K562 (cell line): ENCODE measurements around the gene SETD1B. TPM values are rescaled to one million over a fixed set of nuclear protein-coding genes. Genes with fewer than 3 reads are reported as not detected.

ENCODE experiments used
- ATAC-seq: fragments of 200-7000 bp; cut with Tn5 transposase; 3 replicates; pipeline ENCODE4 v1.9.1; 2020; ENCODE audit warnings: moderate library complexity
- BruUV-seq: library from RNA; stranded (reverse); fragments of 400-500 nt; replicated peaks from 2 replicates; lab custom pipeline; 2021; lab: Mats Ljungman, UMichigan
- CTCF ChIA-PET: fragments of 300-600 bp; formaldehyde crosslinking; extraction: SDS; loops from one replicate; lab custom pipeline; 2021; ENCODE audit warnings: low intra/inter-chr PET ratio; lab: Yijun Ruan, JAX
- POLR2A ChIA-PET: fragments of 300-600, 350-650 bp; sonication (Branson Sonifier 250); formaldehyde crosslinking; extraction: SDS; loops from one replicate; lab custom pipeline; 2021; ENCODE audit warnings: antibody characterized with exemption, inconsistent platforms; lab: Yijun Ruan, JAX
- DNase-seq, 4 experiments: peaks; one replicate each; pipeline versions ENCODE4 v3.0.0 to v3.0.0-alpha.2; 2011 to 2018; ENCODE audit warnings: low spot score in 3 of 4, mixed read lengths in 3 of 4; ENCODE audit errors: extremely low read depth in 1 of 4
- FAIRE-seq: peaks from 2 replicates; lab custom pipeline; 2011; peaks lifted over from hg19 to GRCh38; lab: Jason Lieb, UNC
- H2AFZ ChIP-seq: 2 replicates; pipeline ENCODE4 v1.6.0; 2011; ENCODE audit warnings: low read depth, low read length, control low read depth, inconsistent platforms
- H3K27ac ChIP-seq: fragments of 200-600 bp; 3 replicates; pipeline ENCODE4 v1.8.0; 2011; ENCODE audit warnings: low read depth, mild to moderate bottlenecking, control low read depth, inconsistent platforms, low read length, moderate library complexity, mixed read lengths; ENCODE audit errors: extremely low read depth
- H3K27me3 ChIP-seq, 2 experiments: fragments of 300-600 bp in 1 of 2; 2 replicates in 1 of 2; 3 replicates in 1 of 2; pipeline versions ENCODE4 v1.6.0 to v1.8.0; 2011; ENCODE audit warnings: inconsistent platforms in 2 of 2, low read length in 2 of 2, mild to moderate bottlenecking in 1 of 2, mixed read lengths in 1 of 2, moderate library complexity in 1 of 2; ENCODE audit not compliant: control insufficient read depth in 2 of 2, insufficient read depth in 2 of 2
- H3K36me3 ChIP-seq: fragments of 300-600 bp; 3 replicates; pipeline ENCODE4 v1.8.0; 2011; ENCODE audit warnings: mild to moderate bottlenecking, low read length, inconsistent platforms; ENCODE audit not compliant: control insufficient read depth, insufficient read depth
- H3K4me1 ChIP-seq, 2 experiments: fragments of 200-600 bp in 1 of 2; replicated peaks in 1 of 2; 2 replicates in 1 of 2; 3 replicates in 1 of 2; pipeline versions ENCODE4 v1.5.1 to v1.8.0; 2011; ENCODE audit warnings: inconsistent platforms in 2 of 2, low read length in 2 of 2, mild to moderate bottlenecking in 1 of 2, mixed read lengths in 1 of 2, moderate library complexity in 1 of 2; ENCODE audit not compliant: control insufficient read depth in 2 of 2, insufficient read depth in 2 of 2
- H3K4me2 ChIP-seq: 2 replicates; pipeline ENCODE4 v1.6.1; 2011; ENCODE audit warnings: low read length, control low read depth, inconsistent platforms, mixed read lengths; ENCODE audit not compliant: insufficient read depth
- H3K4me3 ChIP-seq: fragments of 200-600 bp; sonication (generic), shearing (Covaris generic); 2 replicates; pipeline ENCODE4 v1.5.1; 2016; ENCODE audit warnings: control low read depth, inconsistent platforms
- H3K79me2 ChIP-seq: fragments of 200-600 bp; 3 replicates; pipeline ENCODE4 v1.8.0; 2011; ENCODE audit warnings: low read length, inconsistent platforms; ENCODE audit not compliant: control insufficient read depth, insufficient read depth
- H3K9ac ChIP-seq, 2 experiments: 2 replicates each; pipeline versions ENCODE4 v1.6.0 to v1.6.1; 2011; ENCODE audit warnings: low read depth in 2 of 2, low read length in 2 of 2, control low read depth in 1 of 2, inconsistent platforms in 1 of 2, mild to moderate bottlenecking in 1 of 2, mixed read lengths in 1 of 2; ENCODE audit not compliant: insufficient read depth in 1 of 2
- H3K9me1 ChIP-seq: one replicate; pipeline ENCODE4 v1.6.0; 2011; ENCODE audit warnings: inconsistent platforms, mild to moderate bottlenecking, low read length, moderate library complexity; ENCODE audit not compliant: control insufficient read depth, insufficient read depth
- H3K9me3 ChIP-seq: replicated peaks from 2 replicates; pipeline ENCODE4 v1.5.1; 2011; ENCODE audit warnings: low read depth, low read length, inconsistent platforms; ENCODE audit not compliant: control insufficient read depth, insufficient read depth
- H4K20me1 ChIP-seq: replicated peaks from 2 replicates; pipeline ENCODE4 v1.6.1; 2011; ENCODE audit warnings: low read length, inconsistent platforms, mixed read lengths; ENCODE audit not compliant: control insufficient read depth, insufficient read depth
- CTCF ChIP-seq, 3 experiments: IDR thresholded peaks in 2 of 3; conservative IDR thresholded peaks in 1 of 3; 2 replicates each; pipeline ENCODE4 v1.5.1; 2011 to 2012; ENCODE audit warnings: low read length in 3 of 3, mild to moderate bottlenecking in 3 of 3, control low read depth in 2 of 3, improper control_type of control experiment in 1 of 3, inconsistent platforms in 1 of 3, low read depth in 1 of 3, mixed read lengths in 1 of 3, moderate library complexity in 1 of 3; ENCODE audit not compliant: insufficient read depth in 2 of 3
- FOXP4 ChIP-seq: sonication (generic); formaldehyde crosslinking; IDR thresholded peaks from 2 replicates; pipeline ENCODE4 v1.8.0; 2022; ENCODE audit warnings: mild to moderate bottlenecking, missing genetic modification reagents, borderline replicate concordance
- POLR2G ChIP-seq: fragments of 200-400 bp; formaldehyde crosslinking; IDR thresholded peaks from 2 replicates; pipeline ENCODE4 v1.6.1; 2017; ENCODE audit warnings: low read depth, mild to moderate bottlenecking, antibody characterized with exemption, low read length, moderate library complexity
- RBBP5 ChIP-seq: fragments of 200-600 bp; sonication (generic); IDR thresholded peaks from 2 replicates; pipeline ENCODE4 v1.6.1; 2012; ENCODE audit warnings: borderline replicate concordance, mild to moderate bottlenecking, low read length, control low read depth, inconsistent platforms; ENCODE audit not compliant: insufficient read depth, poor library complexity, severe bottlenecking
- SMAD2 ChIP-seq: fragments of 150-350 bp; IDR thresholded peaks from 2 replicates; pipeline ENCODE4 v1.6.1; 2014; ENCODE audit warnings: low read depth, mild to moderate bottlenecking, low read length
- ZNF644 ChIP-seq: fragments of 200-800 bp; sonication (Bioruptor generic); IDR thresholded peaks from 2 replicates; pipeline ENCODE4 v1.6.1; 2016; ENCODE audit warnings: low read depth, missing genetic modification characterization, missing compliant biosample characterization
- ZNF766 ChIP-seq: fragments of 200-800 bp; sonication (Bioruptor generic); conservative IDR thresholded peaks from 2 replicates; pipeline ENCODE4 v1.6.1; 2016; ENCODE audit warnings: missing genetic modification characterization, missing compliant biosample characterization
- WGBS: fragments of 100-300 bp; shearing (Covaris generic); methylation state at CpG from one replicate; pipeline ENCODE4 v1.1.6; 2016; ENCODE audit warnings: low coverage, mixed read lengths; ENCODE audit not compliant: insufficient coverage; ENCODE audit errors: missing lambda C conversion rate; 5-methylcytosine and 5-hydroxymethylcytosine counted together
- in situ Hi-C: fragments of 300-500 bp; cut with MboI; formaldehyde crosslinking; loops from 4 replicates; pipeline ENCODE4 v1.15.0; 2018; ENCODE audit warnings: inconsistent platforms, mixed read lengths
- intact Hi-C: fragments of 100-400 bp; cut with micrococcal nuclease; formaldehyde crosslinking; loops from 2 replicates; pipeline ENCODE4 v1.14.2; 2022
- polyA plus RNA-seq, 8 experiments: library from polyadenylated mRNA; depleted of rRNA in 4 of 8; stranded (reverse) in 5 of 8; unstranded in 3 of 8; fragments of >200 nt; fragmentation: Nextera tagmentation in 2 of 8; fragmentation: Illumina TruSeq in 1 of 8; extraction: Ambion mirVana in 2 of 8; extraction: Trizol in 1 of 8; gene quantifications; 2 replicates each; pipeline versions ENCODE4 v1.2.1 to v1.2.3, GENCODE V29; 2011 to 2014; ENCODE audit warnings: inconsistent platforms in 1 of 8, missing spikeins in 1 of 8
- total RNA-seq, 7 experiments: library from RNA; depleted of rRNA in 6 of 7; stranded (reverse); fragments of >200 nt in 6 of 7; fragmentation: Illumina TruSeq in 2 of 7; extraction: Trizol in 2 of 7; gene quantifications; 2 replicates each; pipeline versions ENCODE4 v1.2.1 to v1.2.3, GENCODE V29; 2011 to 2021; ENCODE audit warnings: low replicate concordance in 1 of 7

The SETD1B gene
- total and polyA plus RNA-seq, 9 of the 15 experiments (the other 6 are each of a cell fraction or from before 2014, with no cell fraction given) = 0.48 to 26.6 (median 2.3) TPM

GRCh38 chr12:121823101-121823726, 19.4 kb downstream of the SETD1B start:
- no peak overlapping the region for H3K4me3 ChIP-seq
- H2AFZ ChIP-seq = no peak overlapping the region
- in situ Hi-C loops = no loop called here
- H3K79me2 ChIP-seq = no peaks in the 10 kb centered on the region
- H3K4me1 ChIP-seq = peaks cover 0 to 19% of the 10 kb centered on the region in 2 experiments; a peak in 2 of 5 replicates
- POLR2A ChIA-PET = interaction anchor here (1.0 kb wide), 1 partner anchor 18 kb away, joined by 4 read pairs; no protein-coding TSS in a partner anchor
- FAIRE-seq = no peak
- intact Hi-C loops = no loop called here
- no peaks in the 10 kb centered on the region for H3K27me3 ChIP-seq
- H3K9me1 ChIP-seq = no peaks in the 10 kb centered on the region
- TF ChIP-seq CTCF (IDR thresholded peaks at IDR 0.05 in 2 of 3, conservative IDR thresholded peaks at IDR 0.05 in 1 of 3; ENCODE audit: insufficient read depth in 2 of 3, low read depth in 1 of 3, low read length in 3 of 3) (peak in 2 of 3 experiments; percentile 26 to 35; a peak in 3 of 6 replicates), POLR2G (peak; percentile 49; the same call in 1 of the 2 replicates), RBBP5 (no peak), ZNF644 (no peak), ZNF766 (no peak), SMAD2 (no peak), FOXP4 (CRISPR knock-in tag) (no peak)
- TF ChIP-seq, all 486 proteins: peak for 2
- DNase-seq (no peak), ATAC-seq (peak; percentile 34; the same call in 1 of the 3 replicates)
- Histone ChIP-seq H3K9me3 (no peaks in the 10 kb centered on the region), H3K27ac (no peak overlapping the region), H3K36me3 (peaks cover 79% of the 10 kb centered on the region), H3K4me2 (no peak overlapping the region), H3K9ac (no peak overlapping the region), H4K20me1 (no peaks in the 10 kb centered on the region; the same call in 1 of the 2 replicates)
- CTCF ChIA-PET = interaction anchor here (1.7 kb wide), 1 partner anchor 66 kb away, joined by 5 read pairs; the partner anchor contains the start of gene PSMD9
- no TSS peak for BruUV-seq
- WGBS = 92% methylated on average over 26 of the region's 36 CpGs
